Measurements from ENCODE around the gene MTX1.
A peak's percentile ranks its signal among the peaks of the same experiment; 100 is the strongest.
"Not testable (repeated sequence)": the region's sequence is repeated elsewhere in the genome, so short reads cannot be mapped to it uniquely, and the experiment has no call there.

MTX1 gene

DNA sequence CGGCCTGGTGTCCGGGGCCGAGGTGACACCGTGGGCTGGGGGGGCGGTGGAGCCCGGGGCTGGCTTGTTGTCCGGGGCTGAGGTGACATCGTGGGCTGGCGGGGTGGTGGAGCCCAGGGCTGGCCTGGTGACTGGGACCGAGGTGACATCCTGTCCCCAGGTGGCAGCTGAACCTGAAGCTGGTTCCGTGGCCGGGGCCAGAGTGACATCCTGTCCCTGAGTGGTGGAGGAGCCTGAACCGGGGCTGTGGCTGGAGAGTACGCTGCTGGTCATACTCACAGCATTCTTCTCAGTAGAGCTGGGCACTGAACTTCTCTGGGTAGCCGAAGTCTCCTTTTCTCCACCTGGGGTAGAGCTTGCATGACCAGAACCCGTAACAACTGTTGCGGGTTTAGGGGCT lies 16.6 kb upstream of the MTX1 start:
- H3K36me3 ChIP-seq (ENCODE audit: low read depth): 0 out of 2 replicates have a peak, but pooled peaks cover 3% of the 10 kb centered on the region
- H3K27ac ChIP-seq (ENCODE audit: poor library complexity, severe bottlenecking): peak overlapping the region; percentile 92
- no peaks in the 10 kb centered on the region for H3K9me3 ChIP-seq (ENCODE audit: severe bottlenecking)
- H3K4me3 ChIP-seq (ENCODE audit: severe bottlenecking): no peak overlapping the region
- H3K4me1 ChIP-seq (ENCODE audit: insufficient read depth, poor library complexity, severe bottlenecking): peaks cover 3% of the 10 kb centered on the region
- TF ChIP-seq, protein P1, sequence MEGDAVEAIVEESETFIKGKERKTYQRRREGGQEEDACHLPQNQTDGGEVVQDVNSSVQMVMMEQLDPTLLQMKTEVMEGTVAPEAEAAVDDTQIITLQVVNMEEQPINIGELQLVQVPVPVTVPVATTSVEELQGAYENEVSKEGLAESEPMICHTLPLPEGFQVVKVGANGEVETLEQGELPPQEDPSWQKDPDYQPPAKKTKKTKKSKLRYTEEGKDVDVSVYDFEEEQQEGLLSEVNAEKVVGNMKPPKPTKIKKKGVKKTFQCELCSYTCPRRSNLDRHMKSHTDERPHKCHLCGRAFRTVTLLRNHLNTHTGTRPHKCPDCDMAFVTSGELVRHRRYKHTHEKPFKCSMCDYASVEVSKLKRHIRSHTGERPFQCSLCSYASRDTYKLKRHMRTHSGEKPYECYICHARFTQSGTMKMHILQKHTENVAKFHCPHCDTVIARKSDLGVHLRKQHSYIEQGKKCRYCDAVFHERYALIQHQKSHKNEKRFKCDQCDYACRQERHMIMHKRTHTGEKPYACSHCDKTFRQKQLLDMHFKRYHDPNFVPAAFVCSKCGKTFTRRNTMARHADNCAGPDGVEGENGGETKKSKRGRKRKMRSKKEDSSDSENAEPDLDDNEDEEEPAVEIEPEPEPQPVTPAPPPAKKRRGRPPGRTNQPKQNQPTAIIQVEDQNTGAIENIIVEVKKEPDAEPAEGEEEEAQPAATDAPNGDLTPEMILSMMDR (IDR thresholded peaks at IDR 0.05; ENCODE audit: poor library complexity, severe bottlenecking): no peak
- DNase-seq (ENCODE audit: low spot score): no peak
- H3K27me3 ChIP-seq (ENCODE audit: insufficient read depth, poor library complexity, severe bottlenecking): no peaks in the 10 kb centered on the region
- no peak for ATAC-seq (ENCODE audit: low read depth)

DNA sequence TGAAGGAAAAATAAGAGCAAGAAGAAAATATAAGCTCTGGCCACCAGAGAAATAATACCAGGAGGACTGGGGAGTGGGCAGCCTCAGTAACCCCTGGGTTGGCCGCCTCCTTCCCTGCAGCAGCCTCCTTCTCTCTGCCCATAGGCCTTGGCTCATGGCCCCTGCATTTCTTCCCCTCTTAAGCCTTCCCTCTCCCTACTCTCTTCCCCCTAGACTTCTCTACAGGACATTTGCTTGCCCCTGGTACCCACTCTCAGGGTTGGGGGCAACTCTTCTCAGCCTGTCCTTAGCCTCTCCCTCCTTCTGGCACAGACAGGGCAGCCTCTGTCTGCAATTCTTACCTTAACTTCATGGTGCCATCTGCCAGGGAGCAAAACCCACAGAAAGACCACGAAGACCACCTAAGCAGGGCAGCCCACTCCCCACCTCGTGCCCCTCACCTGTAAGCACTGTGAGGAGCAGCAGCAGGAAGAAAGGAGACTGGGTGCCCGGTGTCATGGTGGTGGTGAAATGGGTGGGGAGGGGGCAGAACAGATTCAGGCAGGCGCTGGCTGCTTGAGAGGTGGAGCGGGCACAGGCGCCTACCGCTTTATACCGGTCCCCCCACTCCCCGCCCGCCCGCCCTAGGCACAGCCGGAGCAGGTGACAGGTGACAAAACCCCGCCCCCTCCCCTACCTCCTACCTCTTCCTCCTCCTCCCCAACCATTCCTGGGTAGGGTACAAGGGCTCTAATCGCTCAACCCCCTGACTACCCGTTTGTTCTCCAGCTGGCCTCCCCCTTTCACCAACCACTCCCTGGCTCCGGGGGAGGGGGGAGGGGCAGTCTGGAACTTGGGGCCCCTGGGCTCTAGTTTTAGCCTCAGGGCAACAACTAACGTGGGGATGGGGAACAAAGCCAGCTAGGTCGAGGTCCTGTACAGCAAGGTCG lies 15.9 kb upstream of the MTX1 start:
- Histone ChIP-seq H3K27ac (ENCODE audit: poor library complexity, severe bottlenecking) (peak overlapping the region; percentile 92), H3K36me3 (ENCODE audit: low read depth) (0 out of 2 replicates have a peak, but pooled peaks cover 3% of the 10 kb centered on the region), H3K4me1 (ENCODE audit: insufficient read depth, poor library complexity, severe bottlenecking) (peaks cover 3% of the 10 kb centered on the region), H3K9me3 (ENCODE audit: severe bottlenecking) (no peaks in the 10 kb centered on the region), H3K4me3 (ENCODE audit: severe bottlenecking) (peak overlapping the region; percentile 36), H3K27me3 (ENCODE audit: insufficient read depth, poor library complexity, severe bottlenecking) (no peaks in the 10 kb centered on the region)
- DNase-seq (ENCODE audit: low spot score) (no peak), ATAC-seq (ENCODE audit: low read depth) (no peak)
- TF ChIP-seq, protein P1 (IDR thresholded peaks at IDR 0.05; ENCODE audit: poor library complexity, severe bottlenecking): no peak

DNA sequence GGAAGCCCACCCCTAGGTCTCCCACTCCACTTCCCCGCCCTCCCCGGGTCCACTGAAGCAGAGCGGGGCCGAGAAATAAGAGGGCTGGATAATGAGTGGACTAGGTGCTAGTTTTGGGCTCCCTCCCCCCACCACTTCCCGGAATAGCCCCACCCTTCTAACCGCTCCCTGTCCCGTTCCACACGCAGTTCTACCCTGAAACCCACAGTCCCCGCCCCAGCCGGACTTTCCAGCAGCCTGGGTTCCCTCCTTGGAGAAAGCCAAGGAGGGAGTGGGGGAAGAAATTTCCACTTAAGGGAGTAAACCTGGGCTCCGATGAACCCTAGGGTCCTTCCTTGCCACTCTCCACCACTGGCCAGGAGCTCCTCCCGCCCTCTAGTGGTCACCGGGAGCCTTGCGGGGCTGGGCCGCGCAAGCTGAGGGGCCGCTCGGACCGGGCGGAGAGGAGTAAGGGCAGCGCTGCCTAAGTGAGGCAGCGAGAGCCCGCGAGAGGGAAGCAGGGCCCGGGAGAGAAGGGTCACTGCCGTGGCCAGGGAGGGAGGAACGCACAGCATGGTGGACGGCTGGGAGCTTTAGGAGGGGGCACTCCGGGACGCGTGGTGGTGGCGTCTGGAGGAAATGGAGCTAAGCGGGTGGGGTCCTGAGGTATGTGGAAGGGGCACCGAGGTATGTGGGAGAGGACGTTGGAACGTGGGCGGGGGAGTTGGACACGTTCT lies 15.1 kb upstream of the MTX1 start:
- H3K4me3 ChIP-seq (ENCODE audit: severe bottlenecking): peak overlapping the region; percentile 36
- no peaks in the 10 kb centered on the region for H3K27me3 ChIP-seq (ENCODE audit: insufficient read depth, poor library complexity, severe bottlenecking)
- ATAC-seq (ENCODE audit: low read depth): peak; percentile 78
- peaks cover 3% of the 10 kb centered on the region for H3K4me1 ChIP-seq (ENCODE audit: insufficient read depth, poor library complexity, severe bottlenecking)
- H3K9me3 ChIP-seq (ENCODE audit: severe bottlenecking): no peaks in the 10 kb centered on the region
- H3K36me3 ChIP-seq (ENCODE audit: low read depth): 0 out of 2 replicates have a peak, but pooled peaks cover 3% of the 10 kb centered on the region
- H3K27ac ChIP-seq (ENCODE audit: poor library complexity, severe bottlenecking): peak overlapping the region; percentile 92
- TF ChIP-seq, protein P1 (IDR thresholded peaks at IDR 0.05; ENCODE audit: poor library complexity, severe bottlenecking): peak; percentile 96
- DNase-seq (ENCODE audit: low spot score): peak; percentile 90

DNA sequence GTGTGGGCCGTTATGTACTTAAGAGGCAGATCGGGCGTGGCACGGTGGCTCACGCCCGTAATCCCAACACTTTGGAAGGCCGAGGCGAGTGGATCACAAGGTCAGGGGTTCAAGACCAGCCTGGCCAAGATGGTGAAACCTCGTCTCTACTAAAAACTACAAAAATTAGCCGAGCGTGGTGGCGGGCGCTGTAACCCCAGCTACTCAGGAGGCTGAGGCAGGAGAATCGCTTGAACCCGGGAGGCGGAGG lies 14.6 kb upstream of the MTX1 start:
- ATAC-seq (ENCODE audit: low read depth); H3K9me3 ChIP-seq (ENCODE audit: severe bottlenecking); H3K27me3 ChIP-seq (ENCODE audit: insufficient read depth, poor library complexity, severe bottlenecking); H3K4me1 ChIP-seq (ENCODE audit: insufficient read depth, poor library complexity, severe bottlenecking); H3K36me3 ChIP-seq (ENCODE audit: low read depth); DNase-seq (ENCODE audit: low spot score): not testable (repeated sequence)
- Histone ChIP-seq H3K27ac (ENCODE audit: poor library complexity, severe bottlenecking) (peak overlapping the region; percentile 92), H3K4me3 (ENCODE audit: severe bottlenecking) (peak overlapping the region; percentile 36)

DNA sequence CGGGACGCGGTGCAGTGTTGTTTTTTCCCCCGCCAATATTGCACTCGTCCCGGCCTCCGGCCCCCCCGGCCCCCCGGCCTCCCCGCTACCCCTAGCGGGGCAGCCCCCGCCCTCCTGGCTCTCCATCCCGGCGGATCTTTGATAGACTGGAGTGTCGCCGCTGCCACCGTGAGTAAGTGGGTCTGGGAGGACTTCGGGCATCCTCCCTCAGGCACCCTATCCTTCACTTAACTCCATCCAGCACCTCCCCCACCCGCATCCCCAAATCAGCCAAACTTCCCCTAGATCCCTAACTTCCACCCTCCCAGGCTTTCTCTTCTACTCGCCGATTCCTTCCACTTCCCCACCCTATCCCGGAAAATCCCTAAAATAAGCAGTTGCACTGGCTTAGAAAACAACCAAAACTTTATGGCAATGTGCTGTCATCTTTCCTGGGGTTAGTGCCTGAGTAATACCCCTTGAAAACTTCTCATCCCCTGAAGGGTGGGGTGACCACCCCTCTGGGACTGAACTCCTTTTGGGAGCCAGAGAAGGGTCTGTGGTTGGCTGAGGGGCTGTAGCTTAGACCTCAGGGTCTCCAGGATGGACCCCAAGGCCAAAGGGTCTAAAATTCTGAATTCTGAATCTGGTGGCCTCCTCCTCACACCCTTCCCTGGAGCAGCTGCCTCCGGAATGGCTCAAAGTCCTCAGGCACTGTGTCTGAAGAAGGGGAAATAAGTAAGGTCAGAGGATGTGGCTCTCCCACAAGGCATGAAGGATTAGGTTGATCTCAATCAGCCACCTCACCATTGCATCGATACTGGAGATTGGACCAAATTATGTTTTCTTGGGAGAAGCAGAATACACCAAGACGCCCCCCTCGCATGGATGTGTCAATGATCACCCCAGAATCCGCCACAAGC lies 13.0 kb upstream of the MTX1 start:
- H3K9me3 ChIP-seq (ENCODE audit: severe bottlenecking): no peaks in the 10 kb centered on the region
- DNase-seq (ENCODE audit: low spot score) (no peak), ATAC-seq (ENCODE audit: low read depth) (no peak)
- peaks cover 3% of the 10 kb centered on the region for H3K4me1 ChIP-seq (ENCODE audit: insufficient read depth, poor library complexity, severe bottlenecking)
- H3K27ac ChIP-seq (ENCODE audit: poor library complexity, severe bottlenecking): peak overlapping the region; percentile 92
- H3K36me3 ChIP-seq (ENCODE audit: low read depth): 0 out of 2 replicates have a peak, but pooled peaks cover 5% of the 10 kb centered on the region
- H3K27me3 ChIP-seq (ENCODE audit: insufficient read depth, poor library complexity, severe bottlenecking): no peaks in the 10 kb centered on the region
- TF ChIP-seq, protein P1 (IDR thresholded peaks at IDR 0.05; ENCODE audit: poor library complexity, severe bottlenecking): no peak
- peak overlapping the region; percentile 36 for H3K4me3 ChIP-seq (ENCODE audit: severe bottlenecking)
